ENCODE results near the gene CAMSAP2.

DNA sequence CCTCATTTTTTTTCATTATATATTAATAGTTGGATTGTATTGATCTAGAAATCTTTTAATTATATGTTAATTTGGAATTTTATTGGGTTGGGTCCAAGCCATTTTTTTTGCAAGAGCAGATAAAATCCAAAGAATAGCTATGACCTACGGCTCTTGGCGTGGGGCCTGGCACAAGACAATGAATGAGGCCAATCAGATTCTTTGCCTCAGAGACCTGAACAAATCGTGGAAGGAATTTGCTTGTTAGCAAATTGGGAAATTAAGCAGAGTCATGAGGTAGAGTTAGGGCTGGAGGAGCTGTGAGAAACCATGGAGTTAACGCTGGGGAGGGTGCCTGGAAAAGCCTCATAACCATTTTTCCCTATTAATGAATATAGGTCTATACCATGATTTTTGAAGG lies 40.1 kb downstream of the CAMSAP2 start:
- TF ChIP-seq CTCF (conservative IDR thresholded peaks at IDR 0.05 in 1 of 2, IDR thresholded peaks at IDR 0.05 in 1 of 2; ENCODE audit: extremely low read depth in 1 of 2, insufficient read depth in 1 of 2, low read depth in 1 of 2, low read length in 2 of 2) = no peak
- no peak for TF ChIP-seq EZH2 (IDR thresholded peaks at IDR 0.05; ENCODE audit: borderline replicate concordance, low read length)
